ENCODE results near the gene CFAP299. TPM values are rescaled to one million over a fixed set of nuclear protein-coding genes. Genes with fewer than 3 reads are reported as not detected.

CFAP299 gene
- total RNA-seq, 2 experiments from 2014 or later = not detected

GRCh38 chr4:80386281-80386886, 50.9 kb downstream of the CFAP299 start:
- H3K36me3 Mint-ChIP-seq = no peaks in the 10 kb centered on the region

GRCh38 chr4:80387390-80388283, 52.1 kb downstream of the CFAP299 start:
- ATAC-seq (no peak), DNase-seq (no peak)
- Mint-ChIP-seq H3K4me3 (no peak overlapping the region), H3K9me3 (ENCODE audit: low read depth) (no peaks in the 10 kb centered on the region), H3K27ac (no peak overlapping the region), H3K4me1 (no peaks in the 10 kb centered on the region), H3K36me3 (no peaks in the 10 kb centered on the region), H3K27me3 (no peaks in the 10 kb centered on the region)
- CTCF ChIA-PET = no interaction called here

More at GRCh38 chr4:80386281-80386886, 50.9 kb downstream of the CFAP299 start:
- CTCF ChIA-PET = interaction anchor here (0.8 kb wide), 1 partner anchor 10 kb away, joined by 3 read pairs; no protein-coding TSS in a partner anchor
- H3K4me3 Mint-ChIP-seq = no peak overlapping the region
- DNase-seq (no peak), ATAC-seq (no peak)
- no peaks in the 10 kb centered on the region for H3K27me3 Mint-ChIP-seq
- H3K27ac Mint-ChIP-seq = no peak overlapping the region
- no peaks in the 10 kb centered on the region for H3K4me1 Mint-ChIP-seq
- peaks cover 2% of the 10 kb centered on the region for H3K9me3 Mint-ChIP-seq (ENCODE audit: low read depth)

- H3K4me1 Mint-ChIP-seq = no peaks in the 10 kb centered on the region
- no peaks in the 10 kb centered on the region for H3K27me3 Mint-ChIP-seq
- H3K36me3 Mint-ChIP-seq = no peaks in the 10 kb centered on the region
- ATAC-seq (no peak), DNase-seq (no peak)
- H3K9me3 Mint-ChIP-seq (ENCODE audit: low read depth) = no peaks in the 10 kb centered on the region
- no peak overlapping the region for H3K4me3 Mint-ChIP-seq
- no peak overlapping the region for H3K27ac Mint-ChIP-seq
- CTCF ChIA-PET = no interaction called here
Measured at GRCh38 chr4:80388284-80388607, 52.7 kb downstream of the CFAP299 start.

GRCh38 chr4:80390178-80390577, 54.6 kb downstream of the CFAP299 start:
- no peak overlapping the region for H3K27ac Mint-ChIP-seq
- no peaks in the 10 kb centered on the region for H3K27me3 Mint-ChIP-seq
- peaks cover 6% of the 10 kb centered on the region for H3K4me1 Mint-ChIP-seq
- H3K9me3 Mint-ChIP-seq (ENCODE audit: low read depth) = no peaks in the 10 kb centered on the region
- no peak overlapping the region for H3K4me3 Mint-ChIP-seq
- ATAC-seq (no peak), DNase-seq (no peak)
- CTCF ChIA-PET = no interaction called here
- no peaks in the 10 kb centered on the region for H3K36me3 Mint-ChIP-seq

- H3K27ac Mint-ChIP-seq = no peak overlapping the region
- DNase-seq (no peak), ATAC-seq (peak; percentile 71)
- no peaks in the 10 kb centered on the region for H3K9me3 Mint-ChIP-seq (ENCODE audit: low read depth)
- no peaks in the 10 kb centered on the region for H3K27me3 Mint-ChIP-seq
- no peak overlapping the region for H3K4me3 Mint-ChIP-seq
- CTCF ChIA-PET = no interaction called here
- no peaks in the 10 kb centered on the region for H3K36me3 Mint-ChIP-seq
- H3K4me1 Mint-ChIP-seq = peaks cover 6% of the 10 kb centered on the region
Measured at GRCh38 chr4:80393246-80393969, 57.9 kb downstream of the CFAP299 start.

- H3K4me3 Mint-ChIP-seq = no peak overlapping the region
- CTCF ChIA-PET = no interaction called here
- peaks cover 6% of the 10 kb centered on the region for H3K4me1 Mint-ChIP-seq
- H3K36me3 Mint-ChIP-seq = no peaks in the 10 kb centered on the region
- H3K27me3 Mint-ChIP-seq = no peaks in the 10 kb centered on the region
- ATAC-seq (no peak), DNase-seq (no peak)
- no peaks in the 10 kb centered on the region for H3K9me3 Mint-ChIP-seq (ENCODE audit: low read depth)
- no peak overlapping the region for H3K27ac Mint-ChIP-seq
Measured at GRCh38 chr4:80393970-80394250, 58.4 kb downstream of the CFAP299 start.

GRCh38 chr4:80407246-80407645, 71.7 kb downstream of the CFAP299 start:
- no peak for ATAC-seq

GRCh38 chr4:80409809-80410208, 74.3 kb downstream of the CFAP299 start:
- no peaks in the 10 kb centered on the region for H3K36me3 Mint-ChIP-seq
- CTCF ChIA-PET = no interaction called here
- H3K4me1 Mint-ChIP-seq = no peaks in the 10 kb centered on the region
- no peak for DNase-seq
- no peak overlapping the region for H3K27ac Mint-ChIP-seq
- no peaks in the 10 kb centered on the region for H3K9me3 Mint-ChIP-seq (ENCODE audit: low read depth)
- no peaks in the 10 kb centered on the region for H3K27me3 Mint-ChIP-seq
- no peak overlapping the region for H3K4me3 Mint-ChIP-seq
- no peak for ATAC-seq

More at GRCh38 chr4:80407246-80407645, 71.7 kb downstream of the CFAP299 start:
- H3K4me1 Mint-ChIP-seq = no peaks in the 10 kb centered on the region
- no peaks in the 10 kb centered on the region for H3K36me3 Mint-ChIP-seq
- no peak overlapping the region for H3K4me3 Mint-ChIP-seq
- CTCF ChIA-PET = no interaction called here
- no peak overlapping the region for H3K27ac Mint-ChIP-seq
- no peaks in the 10 kb centered on the region for H3K9me3 Mint-ChIP-seq (ENCODE audit: low read depth)
- H3K27me3 Mint-ChIP-seq = no peaks in the 10 kb centered on the region
- no peak for DNase-seq

- H3K27ac Mint-ChIP-seq = no peak overlapping the region
- DNase-seq = no peak
- H3K27me3 Mint-ChIP-seq = no peaks in the 10 kb centered on the region
- CTCF ChIA-PET = no interaction called here
- no peaks in the 10 kb centered on the region for H3K36me3 Mint-ChIP-seq
- no peak overlapping the region for H3K4me3 Mint-ChIP-seq
- no peaks in the 10 kb centered on the region for H3K9me3 Mint-ChIP-seq (ENCODE audit: low read depth)
- ATAC-seq = no peak
- H3K4me1 Mint-ChIP-seq = no peaks in the 10 kb centered on the region
Measured at GRCh38 chr4:80412322-80412721, 76.8 kb downstream of the CFAP299 start.

GRCh38 chr4:80413086-80413485, 77.6 kb downstream of the CFAP299 start:
- H3K4me1 Mint-ChIP-seq = no peaks in the 10 kb centered on the region
- no peak overlapping the region for H3K4me3 Mint-ChIP-seq
- H3K9me3 Mint-ChIP-seq (ENCODE audit: low read depth) = no peaks in the 10 kb centered on the region
- DNase-seq (no peak), ATAC-seq (no peak)
- H3K27ac Mint-ChIP-seq = no peak overlapping the region
- no peaks in the 10 kb centered on the region for H3K27me3 Mint-ChIP-seq
- CTCF ChIA-PET = no interaction called here
- no peaks in the 10 kb centered on the region for H3K36me3 Mint-ChIP-seq

GRCh38 chr4:80417019-80417418, 81.5 kb downstream of the CFAP299 start:
- DNase-seq (no peak), ATAC-seq (no peak)
- Mint-ChIP-seq H3K4me1 (no peaks in the 10 kb centered on the region), H3K36me3 (no peaks in the 10 kb centered on the region), H3K4me3 (no peak overlapping the region), H3K27ac (no peak overlapping the region), H3K9me3 (ENCODE audit: low read depth) (no peaks in the 10 kb centered on the region), H3K27me3 (no peaks in the 10 kb centered on the region)
- CTCF ChIA-PET = no interaction called here

GRCh38 chr4:80419946-80420345, 84.4 kb downstream of the CFAP299 start:
- Mint-ChIP-seq H3K4me1 (peaks cover 12% of the 10 kb centered on the region), H3K27me3 (no peaks in the 10 kb centered on the region), H3K36me3 (peaks cover 2% of the 10 kb centered on the region), H3K27ac (no peak overlapping the region), H3K9me3 (ENCODE audit: low read depth) (no peaks in the 10 kb centered on the region), H3K4me3 (no peak overlapping the region)
- DNase-seq (no peak), ATAC-seq (no peak)
- CTCF ChIA-PET = no interaction called here

- Mint-ChIP-seq H3K4me1 (peaks cover 12% of the 10 kb centered on the region), H3K27ac (no peak overlapping the region), H3K27me3 (no peaks in the 10 kb centered on the region), H3K4me3 (no peak overlapping the region), H3K9me3 (ENCODE audit: low read depth) (no peaks in the 10 kb centered on the region), H3K36me3 (peaks cover 2% of the 10 kb centered on the region)
- DNase-seq (no peak), ATAC-seq (no peak)
- CTCF ChIA-PET = no interaction called here
Measured at GRCh38 chr4:80420638-80421037, 85.1 kb downstream of the CFAP299 start.
